WTC11 (cell line): ENCODE measurements around the gene TTYH1. TPM values are rescaled to one million over a fixed set of nuclear protein-coding genes. Genes with fewer than 3 reads are reported as not detected.

Source experiments
- ATAC-seq: fragments of 200-7000 bp; cut with Tn5 transposase; 2 replicates; pipeline ENCODE4 v1.10.0; 2021; ENCODE audit warnings: mild to moderate bottlenecking, moderate library complexity
- CTCF ChIA-PET: fragments of 300-600 bp; sonication (Branson Sonifier 250); formaldehyde crosslinking; loops from one replicate; lab custom pipeline; 2021; ENCODE audit warnings: antibody characterized with exemption; lab: Charles Lee
- POLR2A ChIA-PET: fragments of 350-600 bp; sonication (Branson Sonifier 250); formaldehyde crosslinking; loops from one replicate; lab custom pipeline; 2021; ENCODE audit warnings: antibody characterized with exemption; lab: Charles Lee
- DNase-seq: peaks from one replicate; pipeline ENCODE4 v3.0.0; 2021; ENCODE audit warnings: low spot score
- H3K27ac Mint-ChIP-seq: 2 replicates; pipeline ENCODE4 v1.8.0; 2021; ENCODE audit warnings: mixed read lengths
- H3K27me3 Mint-ChIP-seq: 2 replicates; pipeline ENCODE4 v1.8.0; 2021; ENCODE audit warnings: low read depth, mild to moderate bottlenecking, moderate library complexity, mixed read lengths
- H3K36me3 Mint-ChIP-seq: 2 replicates; pipeline ENCODE4 v1.8.0; 2021; ENCODE audit warnings: mixed read lengths
- H3K4me1 Mint-ChIP-seq: 2 replicates; pipeline ENCODE4 v1.8.0; 2022; ENCODE audit warnings: mixed read lengths
- H3K4me3 Mint-ChIP-seq: 2 replicates; pipeline ENCODE4 v1.8.0; 2021; ENCODE audit warnings: mild to moderate bottlenecking, moderate library complexity, mixed read lengths
- H3K9me3 Mint-ChIP-seq: 2 replicates; pipeline ENCODE4 v1.8.0; 2021; ENCODE audit warnings: mixed read lengths
- ATF1 ChIP-seq: sonication (generic); formaldehyde crosslinking; IDR thresholded peaks from 2 replicates; pipeline ENCODE4 v1.8.1; 2023; ENCODE audit warnings: mild to moderate bottlenecking, moderate library complexity, missing genetic modification reagents
- E2F4 ChIP-seq: sonication (generic); formaldehyde crosslinking; IDR thresholded peaks from 2 replicates; pipeline ENCODE4 v1.8.1; 2022; ENCODE audit warnings: low read depth, mild to moderate bottlenecking, moderate library complexity, missing genetic modification reagents, borderline replicate concordance
- ELF4 ChIP-seq: sonication (generic); formaldehyde crosslinking; IDR thresholded peaks from 2 replicates; pipeline ENCODE4 v1.8.1; 2022; ENCODE audit warnings: low read depth, mild to moderate bottlenecking, moderate library complexity, missing genetic modification reagents
- FOXJ3 ChIP-seq: sonication (generic); formaldehyde crosslinking; IDR thresholded peaks from 2 replicates; pipeline ENCODE4 v1.9.0; 2021; ENCODE audit warnings: missing genetic modification reagents, mild to moderate bottlenecking, borderline replicate concordance
- FOXK1 ChIP-seq: sonication (generic); formaldehyde crosslinking; IDR thresholded peaks from 2 replicates; pipeline ENCODE4 v1.8.0; 2022; ENCODE audit warnings: mild to moderate bottlenecking, moderate library complexity, missing genetic modification reagents
- MLX ChIP-seq: sonication (generic); formaldehyde crosslinking; IDR thresholded peaks from 2 replicates; pipeline ENCODE4 v1.8.1; 2023; ENCODE audit warnings: mild to moderate bottlenecking, missing genetic modification reagents, moderate library complexity
- NFATC4 ChIP-seq: fragments of 250-450 bp; sonication (Bioruptor Pico); IDR thresholded peaks from 2 replicates; pipeline ENCODE4 v1.9.0; 2021; ENCODE audit warnings: mild to moderate bottlenecking
- RORB ChIP-seq: fragments of 250-450 bp; sonication (Bioruptor Pico); IDR thresholded peaks from 2 replicates; pipeline ENCODE4 v1.9.0; 2021; ENCODE audit warnings: mild to moderate bottlenecking
- SP1 ChIP-seq: sonication (generic); formaldehyde crosslinking; conservative IDR thresholded peaks from 2 replicates; pipeline ENCODE4 v1.8.1; 2022; ENCODE audit warnings: missing genetic modification reagents
- ZNF121 ChIP-seq: sonication (generic); formaldehyde crosslinking; IDR thresholded peaks from 2 replicates; pipeline ENCODE4 v1.8.0; 2023; ENCODE audit warnings: missing genetic modification reagents
- ZNF138 ChIP-seq: sonication (generic); formaldehyde crosslinking; conservative IDR thresholded peaks from 2 replicates; pipeline ENCODE4 v1.8.1; 2022; ENCODE audit warnings: mild to moderate bottlenecking, moderate library complexity, missing genetic modification reagents
- ZNF232 ChIP-seq: sonication (generic); formaldehyde crosslinking; IDR thresholded peaks from 2 replicates; pipeline ENCODE4 v1.8.0; 2022; ENCODE audit warnings: mild to moderate bottlenecking, missing genetic modification reagents
- ZNF416 ChIP-seq: fragments of 250-450 bp; sonication (Bioruptor Pico); IDR thresholded peaks from 2 replicates; pipeline ENCODE4 v1.9.0; 2021; ENCODE audit warnings: mild to moderate bottlenecking, inconsistent platforms
- ZNF512 ChIP-seq: sonication (generic); formaldehyde crosslinking; IDR thresholded peaks from 2 replicates; pipeline ENCODE4 v1.8.1; 2022; ENCODE audit warnings: missing genetic modification reagents, borderline replicate concordance
- ZNF671 ChIP-seq: fragments of 250-450 bp; sonication (Bioruptor Pico); IDR thresholded peaks from 2 replicates; pipeline ENCODE4 v1.8.0; 2021; ENCODE audit warnings: mild to moderate bottlenecking
- total RNA-seq: library from RNA; stranded (reverse); gene quantifications from 3 replicates; pipeline ENCODE4 v1.2.3, GENCODE V29; 2021
- TF ChIP-seq, protein P1 (sequence below): fragments of 250-450 bp; sonication (Bioruptor Pico); conservative IDR thresholded peaks from 2 replicates; pipeline ENCODE4 v1.9.0; 2021; ENCODE audit warnings: mild to moderate bottlenecking
- TF ChIP-seq, protein P2 (sequence below): fragments of 250-450 bp; sonication (Bioruptor Pico); IDR thresholded peaks from 2 replicates; pipeline ENCODE4 v1.9.0; 2021; ENCODE audit warnings: mild to moderate bottlenecking
- TF ChIP-seq, protein P3 (sequence below): sonication (generic); formaldehyde crosslinking; IDR thresholded peaks from 2 replicates; pipeline ENCODE4 v1.8.0; 2023; ENCODE audit warnings: missing genetic modification reagents, mild to moderate bottlenecking, borderline replicate concordance
- TF ChIP-seq, protein P4 (sequence below): sonication (generic); formaldehyde crosslinking; IDR thresholded peaks from 2 replicates; pipeline ENCODE4 v1.8.0; 2022; ENCODE audit warnings: mild to moderate bottlenecking, missing genetic modification reagents

The TTYH1 gene
- total RNA-seq, 1 experiment from 2014 or later = 37.1 TPM

DNA sequence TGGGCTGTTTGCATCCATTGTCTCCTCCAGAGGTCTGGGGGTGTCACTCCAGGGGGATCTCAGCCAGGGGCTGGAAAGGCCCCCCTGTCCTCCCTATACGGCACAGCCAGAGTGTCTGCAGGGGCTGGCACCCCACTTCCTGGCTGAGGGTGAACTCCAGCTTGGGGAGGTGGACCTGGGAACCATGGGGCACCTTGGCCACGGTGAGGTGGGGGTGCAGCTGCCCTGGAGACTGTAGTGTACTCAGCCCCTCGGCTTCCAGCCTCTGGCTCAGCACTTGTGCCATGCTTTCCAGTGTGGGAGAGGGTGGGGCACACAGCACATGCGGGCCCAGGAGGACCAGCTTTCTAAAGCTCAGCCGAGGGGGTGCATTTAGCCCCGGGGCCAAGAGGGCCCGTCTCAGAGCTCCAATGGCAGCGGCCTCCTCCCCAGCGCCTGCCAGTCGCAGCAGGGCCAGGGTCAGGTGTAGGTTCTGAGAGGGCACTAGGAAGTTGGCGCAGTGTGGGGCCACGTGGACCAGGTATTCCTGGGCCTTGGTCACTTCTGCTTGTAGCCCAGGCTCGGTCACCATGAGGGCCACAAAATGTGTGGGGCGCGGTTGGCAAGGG is 46.9 kb downstream of the TTYH1 start:
- TF ChIP-seq ZNF671 = no peak
- TF ChIP-seq ATF1 (CRISPR knock-in tag) = no peak
- no peak for TF ChIP-seq FOXJ3 (CRISPR knock-in tag)
- TF ChIP-seq ZNF232 (CRISPR knock-in tag) = no peak
- TF ChIP-seq ZNF416 (CRISPR knock-in tag) = peak; percentile 7; the same call in 1 of the 2 replicates
- TF ChIP-seq, protein P1, sequence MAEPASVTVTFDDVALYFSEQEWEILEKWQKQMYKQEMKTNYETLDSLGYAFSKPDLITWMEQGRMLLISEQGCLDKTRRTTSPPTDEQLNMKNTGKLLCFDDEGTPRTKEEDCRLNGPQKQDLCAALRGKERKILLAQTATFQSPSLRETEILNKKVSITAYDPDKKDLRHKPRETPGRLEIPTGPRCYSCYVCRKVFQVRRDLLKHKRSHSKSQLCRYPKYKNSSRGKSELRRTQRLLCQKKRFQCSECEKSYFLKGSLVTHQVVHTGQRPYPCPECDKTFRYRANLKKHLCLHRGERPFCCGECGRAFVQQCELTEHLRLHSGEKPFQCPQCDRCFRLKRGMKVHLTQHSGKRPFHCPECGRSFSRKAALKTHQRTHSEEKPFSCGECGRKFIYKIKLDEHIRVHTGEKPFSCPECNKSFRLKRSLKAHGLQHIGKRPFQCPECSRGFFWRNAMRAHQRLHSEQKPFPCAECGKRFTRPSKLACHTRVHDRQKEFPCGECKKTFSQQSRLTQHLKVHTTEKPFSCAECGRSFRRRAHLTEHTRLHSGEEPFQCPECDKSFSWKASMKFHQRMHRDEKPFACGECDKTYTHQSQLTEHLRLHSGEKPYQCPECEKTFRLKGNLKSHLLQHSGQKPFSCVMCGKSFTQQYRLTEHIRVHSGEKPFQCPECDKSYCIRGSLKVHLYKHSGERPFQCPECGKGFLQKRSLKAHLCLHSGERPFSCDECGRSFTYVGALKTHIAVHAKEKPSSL (CRISPR knock-in tag) = no peak
- TF ChIP-seq, all 79 proteins: peak for 1
- peaks cover 18% of the 10 kb centered on the region for H3K27me3 Mint-ChIP-seq
- peak overlapping the region; percentile 44; the same call in 1 of the 2 replicates for H3K27ac Mint-ChIP-seq
- DNase-seq = no peak
- CTCF ChIA-PET = interaction anchor here (0.6 to 2.6 kb wide), 10 partner anchors 12 to 1192 kb away, joined by 3 to 27 read pairs (median 4); partner anchors contain the start of genes LENG8 and U2AF2
- POLR2A ChIA-PET = interaction anchor here (1.1 kb wide), 1 partner anchor 13 kb away, joined by 7 read pairs; the partner anchor contains the start of gene LENG8
- peaks cover 29% of the 10 kb centered on the region for H3K36me3 Mint-ChIP-seq
- H3K4me3 Mint-ChIP-seq = peak overlapping the region; percentile 58
- H3K4me1 Mint-ChIP-seq = peaks cover 7% of the 10 kb centered on the region
- ATAC-seq = no peak
- H3K9me3 Mint-ChIP-seq = no peaks in the 10 kb centered on the region

DNA sequence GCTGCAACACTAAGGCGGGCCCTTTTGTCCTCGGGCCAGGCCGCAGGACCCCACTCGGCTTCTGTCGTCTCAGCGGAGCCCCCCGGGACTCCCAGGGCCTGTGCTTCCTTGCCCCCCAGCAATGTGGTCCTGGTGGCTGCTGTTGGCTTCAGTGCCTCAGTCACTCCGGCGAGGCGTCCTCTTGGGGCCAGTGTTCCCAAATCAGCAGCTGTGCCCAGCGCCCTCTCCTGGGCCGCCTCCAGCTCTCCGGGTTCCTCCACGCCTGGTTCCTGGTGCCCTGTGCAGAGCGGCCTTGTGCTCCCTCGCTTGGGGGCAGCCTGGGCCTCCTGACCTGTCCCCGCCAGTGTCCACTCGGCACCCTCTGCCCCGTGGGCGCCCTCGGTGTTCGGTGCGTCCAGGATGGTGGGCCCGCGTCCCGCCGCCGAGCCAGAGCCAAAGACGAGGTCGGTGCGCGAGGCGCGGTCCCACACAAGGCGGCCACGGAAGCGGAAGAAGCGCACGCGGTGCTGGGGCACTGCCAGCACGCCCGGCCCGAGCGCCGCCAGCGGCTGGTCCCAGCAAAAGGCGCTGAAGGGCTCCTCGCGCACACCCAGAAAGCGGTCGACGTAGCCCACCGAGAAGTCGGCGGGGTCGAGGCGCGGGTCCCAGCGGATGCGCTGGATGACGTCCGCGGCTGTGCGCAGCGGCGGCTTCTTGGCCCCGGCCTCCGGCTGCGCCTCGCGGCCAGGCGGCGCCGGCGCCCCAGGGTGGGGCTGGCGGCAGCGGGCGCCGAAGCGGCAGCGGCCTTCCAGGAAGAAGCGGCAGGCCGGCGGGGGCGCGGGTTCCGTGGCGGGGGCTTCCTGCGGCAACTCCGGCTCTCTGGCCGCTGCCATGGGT is 47.6 kb downstream of the TTYH1 start:
- POLR2A ChIA-PET = interaction anchor here (0.8 to 1.1 kb wide), 5 partner anchors 9 to 842 kb away, joined by 4 to 13 read pairs (median 6); partner anchors contain the start of genes CDC42EP5 and LENG8
- CTCF ChIA-PET = interaction anchor here (0.6 to 2.6 kb wide), 15 partner anchors 12 to 1192 kb away, joined by 3 to 27 read pairs (median 4); partner anchors contain the start of genes LENG8, TTYH1 and U2AF2
- H3K4me3 Mint-ChIP-seq = peak overlapping the region; percentile 78
- DNase-seq (peak; percentile 69), ATAC-seq (peak; percentile 21)
- peaks cover 7% of the 10 kb centered on the region for H3K4me1 Mint-ChIP-seq
- H3K36me3 Mint-ChIP-seq = peaks cover 23% of the 10 kb centered on the region
- no peaks in the 10 kb centered on the region for H3K9me3 Mint-ChIP-seq
- H3K27ac Mint-ChIP-seq = no peak overlapping the region
- H3K27me3 Mint-ChIP-seq = peaks cover 18% of the 10 kb centered on the region
- TF ChIP-seq MLX (CRISPR knock-in tag) (0 out of 2 replicates have a peak, but pooled peaks have one; percentile 33), ZNF138 (peak; percentile 96; the same call in 1 of the 2 replicates), ZNF416 (CRISPR knock-in tag) (peak; percentile 77; the same call in 1 of the 2 replicates), ELF4 (CRISPR knock-in tag) (0 out of 2 replicates have a peak, but pooled peaks have one; percentile 28), SP1 (CRISPR knock-in tag) (peak; percentile 84), RORB (no peak), FOXK1 (CRISPR knock-in tag) (peak; percentile 87), E2F4 (CRISPR knock-in tag) (no peak), ZNF121 (no peak; the same call in 1 of the 2 replicates), NFATC4 (CRISPR knock-in tag) (peak; percentile 60), ZNF512 (CRISPR knock-in tag) (no peak)
- TF ChIP-seq, protein P2, sequence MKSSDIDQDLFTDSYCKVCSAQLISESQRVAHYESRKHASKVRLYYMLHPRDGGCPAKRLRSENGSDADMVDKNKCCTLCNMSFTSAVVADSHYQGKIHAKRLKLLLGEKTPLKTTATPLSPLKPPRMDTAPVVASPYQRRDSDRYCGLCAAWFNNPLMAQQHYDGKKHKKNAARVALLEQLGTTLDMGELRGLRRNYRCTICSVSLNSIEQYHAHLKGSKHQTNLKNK (CRISPR knock-in tag) = no peak
- TF ChIP-seq, protein P3, sequence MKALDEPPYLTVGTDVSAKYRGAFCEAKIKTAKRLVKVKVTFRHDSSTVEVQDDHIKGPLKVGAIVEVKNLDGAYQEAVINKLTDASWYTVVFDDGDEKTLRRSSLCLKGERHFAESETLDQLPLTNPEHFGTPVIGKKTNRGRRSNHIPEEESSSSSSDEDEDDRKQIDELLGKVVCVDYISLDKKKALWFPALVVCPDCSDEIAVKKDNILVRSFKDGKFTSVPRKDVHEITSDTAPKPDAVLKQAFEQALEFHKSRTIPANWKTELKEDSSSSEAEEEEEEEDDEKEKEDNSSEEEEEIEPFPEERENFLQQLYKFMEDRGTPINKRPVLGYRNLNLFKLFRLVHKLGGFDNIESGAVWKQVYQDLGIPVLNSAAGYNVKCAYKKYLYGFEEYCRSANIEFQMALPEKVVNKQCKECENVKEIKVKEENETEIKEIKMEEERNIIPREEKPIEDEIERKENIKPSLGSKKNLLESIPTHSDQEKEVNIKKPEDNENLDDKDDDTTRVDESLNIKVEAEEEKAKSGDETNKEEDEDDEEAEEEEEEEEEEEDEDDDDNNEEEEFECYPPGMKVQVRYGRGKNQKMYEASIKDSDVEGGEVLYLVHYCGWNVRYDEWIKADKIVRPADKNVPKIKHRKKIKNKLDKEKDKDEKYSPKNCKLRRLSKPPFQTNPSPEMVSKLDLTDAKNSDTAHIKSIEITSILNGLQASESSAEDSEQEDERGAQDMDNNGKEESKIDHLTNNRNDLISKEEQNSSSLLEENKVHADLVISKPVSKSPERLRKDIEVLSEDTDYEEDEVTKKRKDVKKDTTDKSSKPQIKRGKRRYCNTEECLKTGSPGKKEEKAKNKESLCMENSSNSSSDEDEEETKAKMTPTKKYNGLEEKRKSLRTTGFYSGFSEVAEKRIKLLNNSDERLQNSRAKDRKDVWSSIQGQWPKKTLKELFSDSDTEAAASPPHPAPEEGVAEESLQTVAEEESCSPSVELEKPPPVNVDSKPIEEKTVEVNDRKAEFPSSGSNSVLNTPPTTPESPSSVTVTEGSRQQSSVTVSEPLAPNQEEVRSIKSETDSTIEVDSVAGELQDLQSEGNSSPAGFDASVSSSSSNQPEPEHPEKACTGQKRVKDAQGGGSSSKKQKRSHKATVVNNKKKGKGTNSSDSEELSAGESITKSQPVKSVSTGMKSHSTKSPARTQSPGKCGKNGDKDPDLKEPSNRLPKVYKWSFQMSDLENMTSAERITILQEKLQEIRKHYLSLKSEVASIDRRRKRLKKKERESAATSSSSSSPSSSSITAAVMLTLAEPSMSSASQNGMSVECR (CRISPR knock-in tag) = peak; percentile 87
- TF ChIP-seq, protein P4, sequence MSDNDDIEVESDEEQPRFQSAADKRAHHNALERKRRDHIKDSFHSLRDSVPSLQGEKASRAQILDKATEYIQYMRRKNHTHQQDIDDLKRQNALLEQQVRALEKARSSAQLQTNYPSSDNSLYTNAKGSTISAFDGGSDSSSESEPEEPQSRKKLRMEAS = peak; percentile 96
